D721Med (cell line): ENCODE results near the gene SORBS1.

ENCODE experiments used
- DNase-seq: peaks from one replicate; pipeline ENCODE4 v3.0.0; 2011; ENCODE audit warnings: low spot score; ENCODE audit not compliant: insufficient read length
- FAIRE-seq: peaks from 2 replicates; lab custom pipeline; 2011; peaks lifted over from hg19 to GRCh38; lab: Jason Lieb, UNC
- TF ChIP-seq, protein P1 (sequence below): IDR thresholded peaks from 2 replicates; pipeline ENCODE4 v1.5.1; 2012; ENCODE audit warnings: mild to moderate bottlenecking, control low read depth; ENCODE audit not compliant: insufficient read depth; ENCODE audit errors: missing control alignments

SORBS1 gene

DNA sequence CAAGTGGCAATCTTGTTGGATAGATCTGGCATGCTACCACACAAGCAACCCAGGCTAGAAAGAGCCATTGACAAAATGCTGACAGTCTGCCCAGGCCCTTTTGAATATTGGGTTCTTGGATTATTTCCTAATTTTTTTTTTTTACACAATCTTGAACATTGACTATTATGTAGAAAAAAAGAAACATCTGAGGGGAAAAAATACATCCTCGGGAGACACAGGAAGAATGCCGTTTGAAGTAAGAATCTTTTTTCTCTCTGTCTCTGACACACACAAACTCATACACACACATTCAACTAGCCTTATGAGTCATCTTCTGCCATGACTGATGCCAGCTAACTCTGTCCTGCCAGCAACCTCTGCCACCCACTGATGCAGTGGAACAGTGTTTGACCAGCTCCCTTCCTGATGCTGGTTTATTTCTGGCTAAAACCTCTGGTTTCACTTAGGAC lies 47.2 kb downstream of the SORBS1 start:
- TF ChIP-seq, protein P1, sequence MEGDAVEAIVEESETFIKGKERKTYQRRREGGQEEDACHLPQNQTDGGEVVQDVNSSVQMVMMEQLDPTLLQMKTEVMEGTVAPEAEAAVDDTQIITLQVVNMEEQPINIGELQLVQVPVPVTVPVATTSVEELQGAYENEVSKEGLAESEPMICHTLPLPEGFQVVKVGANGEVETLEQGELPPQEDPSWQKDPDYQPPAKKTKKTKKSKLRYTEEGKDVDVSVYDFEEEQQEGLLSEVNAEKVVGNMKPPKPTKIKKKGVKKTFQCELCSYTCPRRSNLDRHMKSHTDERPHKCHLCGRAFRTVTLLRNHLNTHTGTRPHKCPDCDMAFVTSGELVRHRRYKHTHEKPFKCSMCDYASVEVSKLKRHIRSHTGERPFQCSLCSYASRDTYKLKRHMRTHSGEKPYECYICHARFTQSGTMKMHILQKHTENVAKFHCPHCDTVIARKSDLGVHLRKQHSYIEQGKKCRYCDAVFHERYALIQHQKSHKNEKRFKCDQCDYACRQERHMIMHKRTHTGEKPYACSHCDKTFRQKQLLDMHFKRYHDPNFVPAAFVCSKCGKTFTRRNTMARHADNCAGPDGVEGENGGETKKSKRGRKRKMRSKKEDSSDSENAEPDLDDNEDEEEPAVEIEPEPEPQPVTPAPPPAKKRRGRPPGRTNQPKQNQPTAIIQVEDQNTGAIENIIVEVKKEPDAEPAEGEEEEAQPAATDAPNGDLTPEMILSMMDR, result no peak
- FAIRE-seq, result no peak
- DNase-seq, result no peak

GRCh38 chr10:95513008-95513589 lies 48.1 kb downstream of the SORBS1 start:
- no peak for FAIRE-seq
- TF ChIP-seq, protein P1, result no peak
- no peak for DNase-seq

GRCh38 chr10:95511314-95511713 lies 49.9 kb downstream of the SORBS1 start:
- TF ChIP-seq, protein P1, result no peak
- no peak for FAIRE-seq
- no peak for DNase-seq

DNA sequence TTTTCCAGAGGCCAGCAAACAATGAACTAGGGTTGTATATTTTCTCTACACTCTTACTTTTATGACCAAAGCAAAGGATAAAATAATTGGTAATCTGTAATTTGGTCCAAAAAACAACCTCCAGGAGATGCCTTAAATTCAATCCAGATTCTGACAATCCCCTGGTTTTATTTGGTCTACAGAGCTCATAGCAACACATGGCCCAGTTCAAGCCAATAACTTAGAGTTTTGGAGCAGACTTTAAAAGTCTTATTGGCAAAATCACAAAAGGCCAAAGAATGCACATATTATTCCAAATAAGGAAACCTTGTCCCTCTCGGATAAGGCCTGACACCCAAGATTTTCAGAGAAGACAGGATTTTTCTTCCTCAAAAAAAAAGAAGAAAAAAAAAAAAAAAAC lies 51.9 kb downstream of the SORBS1 start:
- TF ChIP-seq, protein P1, result no peak
- FAIRE-seq (no peak), DNase-seq (no peak)

DNA sequence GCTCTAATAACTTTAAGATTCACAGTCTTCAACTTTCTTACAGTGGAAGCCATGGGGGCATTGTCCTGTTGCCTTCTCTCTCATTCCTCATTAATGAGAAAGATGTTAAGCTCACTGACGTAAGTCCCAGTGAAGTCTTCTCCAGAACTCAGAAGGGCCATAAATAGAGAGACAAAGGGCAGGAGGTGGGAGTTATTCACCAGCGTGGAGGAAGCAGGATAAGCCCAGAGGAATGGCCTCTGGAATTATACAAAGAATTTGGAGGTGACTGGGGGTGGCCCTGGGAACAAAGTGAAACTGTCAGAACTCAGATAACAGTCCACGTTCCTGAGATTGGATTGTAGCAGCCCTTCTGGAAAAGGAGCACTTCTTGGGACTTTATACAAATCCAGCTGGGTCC lies 52.4 kb downstream of the SORBS1 start:
- TF ChIP-seq, protein P1, result no peak
- DNase-seq, result no peak
- no peak for FAIRE-seq

DNA sequence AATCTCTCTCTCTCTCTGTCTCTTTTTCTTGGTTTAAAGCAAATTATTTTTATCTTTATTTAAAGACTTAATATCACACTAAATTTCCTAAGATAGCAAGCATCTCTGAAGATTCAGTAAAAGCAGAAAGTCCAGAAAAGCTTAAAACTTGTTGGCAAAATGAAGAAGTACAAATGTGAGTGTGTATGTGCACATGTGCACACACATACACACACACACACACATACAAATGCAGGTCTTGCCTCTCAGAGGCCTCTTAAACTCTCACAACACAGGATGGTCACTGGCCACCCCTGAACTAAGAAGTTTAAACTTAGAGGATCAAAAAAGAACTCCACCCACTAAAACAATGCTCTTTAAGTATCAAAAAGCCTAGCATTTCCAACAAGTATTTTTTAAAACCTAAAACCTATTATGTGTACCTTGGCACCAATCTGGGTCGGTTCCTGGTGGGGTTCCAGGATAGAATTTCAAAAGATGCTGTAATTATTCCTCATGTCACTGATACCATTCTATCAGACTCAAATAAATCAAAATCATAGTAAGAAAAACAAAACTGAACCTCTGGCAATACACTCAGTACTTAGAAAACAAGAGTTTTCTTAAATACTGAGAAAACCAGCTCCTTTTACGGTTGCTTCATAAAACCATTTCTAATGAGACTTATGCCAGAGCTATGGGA lies 55.0 kb downstream of the SORBS1 start:
- DNase-seq, result no peak
- TF ChIP-seq, protein P1, result no peak
- FAIRE-seq, result no peak

DNA sequence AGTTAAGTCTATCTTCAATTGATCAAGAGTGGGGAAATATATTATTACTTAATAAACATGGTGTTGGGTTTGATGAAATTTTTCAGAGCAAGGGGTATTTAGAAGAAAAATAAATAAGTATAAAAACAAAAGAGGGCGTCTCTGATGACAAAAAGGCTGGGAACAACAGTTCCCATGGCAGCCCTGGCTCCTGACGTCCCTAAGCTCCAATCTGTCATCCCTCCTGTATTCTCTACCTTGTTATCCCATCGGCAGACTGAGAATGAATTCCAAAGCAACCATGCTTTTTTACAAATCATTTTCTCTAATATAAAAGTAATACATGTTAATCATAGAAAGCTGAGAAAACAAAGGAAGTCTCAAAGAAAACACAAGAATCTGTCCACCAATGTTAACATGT lies 55.5 kb downstream of the SORBS1 start:
- DNase-seq (no peak), FAIRE-seq (no peak)
- TF ChIP-seq, protein P1, result no peak
